HepG2 (cell line): ENCODE results near the gene PARD3. TPM values are rescaled to one million over a fixed set of nuclear protein-coding genes. Genes with fewer than 3 reads are reported as not detected.

Source experiments
- GPN1 ChIP-seq: sonication (generic); formaldehyde crosslinking; IDR thresholded peaks from 2 replicates; pipeline ENCODE4 v1.5.1; 2020; ENCODE audit warnings: missing genetic modification reagents, borderline replicate concordance
- SSRP1 ChIP-seq: IDR thresholded peaks from 2 replicates; pipeline ENCODE4 v1.6.1; 2016; ENCODE audit warnings: control low read depth
- ZFYVE20 ChIP-seq: sonication (generic); formaldehyde crosslinking; IDR thresholded peaks from 2 replicates; pipeline ENCODE4 v1.8.0; 2023; ENCODE audit warnings: low read depth, mild to moderate bottlenecking, moderate library complexity, missing genetic modification reagents, borderline replicate concordance
- ZNF567 ChIP-seq: sonication (generic); formaldehyde crosslinking; IDR thresholded peaks from 2 replicates; pipeline ENCODE4 v1.8.1; 2023; ENCODE audit warnings: mild to moderate bottlenecking, missing genetic modification reagents, borderline replicate concordance
- ZNF878 ChIP-seq: sonication (generic); formaldehyde crosslinking; IDR thresholded peaks from 2 replicates; pipeline ENCODE4 v1.8.1; 2023; ENCODE audit warnings: mild to moderate bottlenecking, missing genetic modification reagents, moderate library complexity
- ZSCAN9 ChIP-seq: IDR thresholded peaks from 2 replicates; pipeline ENCODE4 v1.6.1; 2016; ENCODE audit warnings: borderline replicate concordance
- polyA plus RNA-seq, 8 experiments: library from polyadenylated mRNA; depleted of rRNA in 3 of 8; stranded (reverse) in 7 of 8; unstranded in 1 of 8; fragments of >200 nt; fragmentation: Illumina TruSeq in 4 of 8; extraction: Trizol in 4 of 8; gene quantifications; 2 replicates each; pipeline versions ENCODE4 v1.2.1 to v1.2.3, GENCODE V29; 2011 to 2016; ENCODE audit warnings: low read depth in 4 of 8, missing spikeins in 1 of 8, mixed read lengths in 1 of 8; ENCODE audit not compliant: insufficient read depth in 1 of 8
- total RNA-seq, 5 experiments: library from RNA; depleted of rRNA; stranded (reverse); fragments of >200 nt; fragmentation: Illumina TruSeq; extraction: Trizol; gene quantifications; 2 replicates each; pipeline ENCODE4 v1.2.3, GENCODE V29; 2016; ENCODE audit warnings: low read depth in 1 of 5
- TF ChIP-seq, protein P1 (sequence below): sonication (generic); formaldehyde crosslinking; IDR thresholded peaks from 2 replicates; pipeline ENCODE4 v1.5.0; 2020; ENCODE audit warnings: mild to moderate bottlenecking, missing genetic modification reagents, borderline replicate concordance

PARD3 gene
- total and polyA plus RNA-seq, 2 of the 13 experiments (the other 11 are each of a cell fraction or from before 2014, with no cell fraction given): 40.9 to 60.0 TPM

DNA sequence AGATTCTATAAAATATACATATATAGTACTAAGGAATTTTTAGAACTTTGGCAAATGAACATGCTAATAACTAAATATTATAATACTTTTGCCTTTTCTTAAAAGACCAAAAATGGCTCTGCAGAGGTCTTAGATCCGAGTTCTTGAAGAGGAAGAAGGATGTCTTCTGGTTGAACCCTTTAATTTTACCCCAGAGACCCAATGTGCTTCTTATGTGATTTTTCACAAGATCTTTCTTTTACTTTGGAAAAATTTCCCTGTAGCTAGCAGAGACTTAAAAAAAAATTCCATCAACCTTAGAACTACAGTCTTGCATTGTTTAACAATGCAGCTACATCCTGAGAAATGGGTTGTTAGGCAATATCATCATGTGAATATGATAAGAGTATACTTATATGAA is 663.2 kb downstream of the PARD3 start (continued):
- TF ChIP-seq, protein P1, sequence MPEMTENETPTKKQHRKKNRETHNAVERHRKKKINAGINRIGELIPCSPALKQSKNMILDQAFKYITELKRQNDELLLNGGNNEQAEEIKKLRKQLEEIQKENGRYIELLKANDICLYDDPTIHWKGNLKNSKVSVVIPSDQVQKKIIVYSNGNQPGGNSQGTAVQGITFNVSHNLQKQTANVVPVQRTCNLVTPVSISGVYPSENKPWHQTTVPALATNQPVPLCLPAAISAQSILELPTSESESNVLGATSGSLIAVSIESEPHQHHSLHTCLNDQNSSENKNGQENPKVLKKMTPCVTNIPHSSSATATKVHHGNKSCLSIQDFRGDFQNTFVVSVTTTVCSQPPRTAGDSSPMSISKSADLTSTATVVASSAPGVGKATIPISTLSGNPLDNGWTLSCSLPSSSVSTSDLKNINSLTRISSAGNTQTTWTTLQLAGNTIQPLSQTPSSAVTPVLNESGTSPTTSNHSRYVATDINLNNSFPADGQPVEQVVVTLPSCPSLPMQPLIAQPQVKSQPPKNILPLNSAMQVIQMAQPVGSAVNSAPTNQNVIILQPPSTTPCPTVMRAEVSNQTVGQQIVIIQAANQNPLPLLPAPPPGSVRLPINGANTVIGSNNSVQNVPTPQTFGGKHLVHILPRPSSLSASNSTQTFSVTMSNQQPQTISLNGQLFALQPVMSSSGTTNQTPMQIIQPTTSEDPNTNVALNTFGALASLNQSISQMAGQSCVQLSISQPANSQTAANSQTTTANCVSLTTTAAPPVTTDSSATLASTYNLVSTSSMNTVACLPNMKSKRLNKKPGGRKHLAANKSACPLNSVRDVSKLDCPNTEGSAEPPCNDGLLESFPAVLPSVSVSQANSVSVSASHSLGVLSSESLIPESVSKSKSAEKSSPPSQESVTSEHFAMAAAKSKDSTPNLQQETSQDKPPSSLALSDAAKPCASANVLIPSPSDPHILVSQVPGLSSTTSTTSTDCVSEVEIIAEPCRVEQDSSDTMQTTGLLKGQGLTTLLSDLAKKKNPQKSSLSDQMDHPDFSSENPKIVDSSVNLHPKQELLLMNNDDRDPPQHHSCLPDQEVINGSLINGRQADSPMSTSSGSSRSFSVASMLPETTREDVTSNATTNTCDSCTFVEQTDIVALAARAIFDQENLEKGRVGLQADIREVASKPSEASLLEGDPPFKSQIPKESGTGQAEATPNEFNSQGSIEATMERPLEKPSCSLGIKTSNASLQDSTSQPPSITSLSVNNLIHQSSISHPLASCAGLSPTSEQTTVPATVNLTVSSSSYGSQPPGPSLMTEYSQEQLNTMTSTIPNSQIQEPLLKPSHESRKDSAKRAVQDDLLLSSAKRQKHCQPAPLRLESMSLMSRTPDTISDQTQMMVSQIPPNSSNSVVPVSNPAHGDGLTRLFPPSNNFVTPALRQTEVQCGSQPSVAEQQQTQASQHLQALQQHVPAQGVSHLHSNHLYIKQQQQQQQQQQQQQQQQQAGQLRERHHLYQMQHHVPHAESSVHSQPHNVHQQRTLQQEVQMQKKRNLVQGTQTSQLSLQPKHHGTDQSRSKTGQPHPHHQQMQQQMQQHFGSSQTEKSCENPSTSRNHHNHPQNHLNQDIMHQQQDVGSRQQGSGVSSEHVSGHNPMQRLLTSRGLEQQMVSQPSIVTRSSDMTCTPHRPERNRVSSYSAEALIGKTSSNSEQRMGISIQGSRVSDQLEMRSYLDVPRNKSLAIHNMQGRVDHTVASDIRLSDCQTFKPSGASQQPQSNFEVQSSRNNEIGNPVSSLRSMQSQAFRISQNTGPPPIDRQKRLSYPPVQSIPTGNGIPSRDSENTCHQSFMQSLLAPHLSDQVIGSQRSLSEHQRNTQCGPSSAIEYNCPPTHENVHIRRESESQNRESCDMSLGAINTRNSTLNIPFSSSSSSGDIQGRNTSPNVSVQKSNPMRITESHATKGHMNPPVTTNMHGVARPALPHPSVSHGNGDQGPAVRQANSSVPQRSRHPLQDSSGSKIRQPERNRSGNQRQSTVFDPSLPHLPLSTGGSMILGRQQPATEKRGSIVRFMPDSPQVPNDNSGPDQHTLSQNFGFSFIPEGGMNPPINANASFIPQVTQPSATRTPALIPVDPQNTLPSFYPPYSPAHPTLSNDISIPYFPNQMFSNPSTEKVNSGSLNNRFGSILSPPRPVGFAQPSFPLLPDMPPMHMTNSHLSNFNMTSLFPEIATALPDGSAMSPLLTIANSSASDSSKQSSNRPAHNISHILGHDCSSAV (CRISPR knock-in tag): no peak
- TF ChIP-seq SSRP1 (CRISPR knock-in tag) (no peak), ZSCAN9 (CRISPR knock-in tag) (no peak), ZNF567 (CRISPR knock-in tag) (no peak), GPN1 (CRISPR knock-in tag) (no peak), ZFYVE20 (CRISPR knock-in tag) (no peak), ZNF878 (CRISPR knock-in tag) (no peak)
